ENCODE results near the gene CTAGE1.
"Not testable (repeated sequence)": the region's sequence is repeated elsewhere in the genome, so short reads cannot be mapped to it uniquely, and the experiment has no call there.

Gene CTAGE1

DNA sequence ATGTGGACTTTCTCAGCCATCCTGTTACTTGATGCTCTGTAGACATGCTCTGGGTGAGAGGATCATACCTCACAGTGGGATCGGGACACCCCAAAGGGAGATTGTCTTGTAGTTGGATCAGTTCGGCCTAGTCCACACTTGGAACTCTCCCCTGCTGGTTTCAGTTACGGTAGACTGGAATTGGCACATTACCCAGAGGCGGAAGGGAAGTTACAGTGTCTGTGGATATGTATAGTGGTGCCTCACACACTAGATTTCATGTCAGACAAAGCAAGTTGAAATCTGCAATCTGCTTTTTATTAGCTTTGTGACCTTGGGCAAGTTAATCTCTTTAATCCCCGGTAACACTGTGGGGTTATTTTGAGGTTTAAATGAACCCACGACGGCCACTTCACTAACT lies 16.2 kb upstream of the CTAGE1 start:
- DNase-seq: no peak

DNA sequence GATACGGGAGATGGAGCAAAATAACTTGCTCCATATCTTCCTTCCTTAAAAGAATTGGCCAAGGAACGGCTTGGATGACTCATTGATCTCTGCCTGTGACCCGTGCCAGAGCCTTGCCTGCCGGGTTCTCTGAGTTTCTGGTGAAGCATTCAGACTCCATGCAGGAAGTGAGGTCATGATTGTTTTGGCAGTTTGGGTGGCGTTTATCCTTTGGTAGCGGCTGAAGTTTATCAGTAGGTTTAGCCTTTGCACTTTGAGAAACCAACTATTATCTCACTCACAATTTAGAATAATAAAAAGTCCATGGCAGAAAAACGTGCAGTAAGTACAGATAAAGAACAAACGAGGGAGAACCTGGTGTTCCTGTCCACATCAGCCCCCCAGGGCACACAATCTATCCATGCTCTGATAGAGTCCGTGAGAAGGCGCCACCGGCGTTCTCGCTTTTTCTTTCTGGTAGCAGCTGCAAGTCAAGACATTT lies 15.0 kb upstream of the CTAGE1 start:
- no peak for DNase-seq

DNA sequence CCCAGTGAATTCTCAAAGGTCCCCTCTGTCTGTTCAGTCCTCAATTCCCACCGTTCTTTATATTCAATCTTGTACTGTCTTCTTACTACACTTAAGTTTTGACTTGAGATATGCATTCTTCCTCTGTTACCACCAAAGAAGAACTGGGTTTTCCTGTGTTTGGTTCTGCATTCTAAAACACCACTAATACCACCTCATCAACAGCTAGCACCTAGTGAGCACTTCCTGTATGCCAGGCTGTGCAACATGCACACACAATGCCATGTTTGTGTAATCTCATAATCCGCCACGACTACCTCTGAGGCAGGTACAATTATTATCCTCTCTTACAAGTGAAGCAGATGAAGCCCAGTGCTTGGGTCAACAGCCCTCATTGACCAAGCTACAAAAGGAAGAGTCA lies 11.8 kb upstream of the CTAGE1 start:
- no peak for DNase-seq

DNA sequence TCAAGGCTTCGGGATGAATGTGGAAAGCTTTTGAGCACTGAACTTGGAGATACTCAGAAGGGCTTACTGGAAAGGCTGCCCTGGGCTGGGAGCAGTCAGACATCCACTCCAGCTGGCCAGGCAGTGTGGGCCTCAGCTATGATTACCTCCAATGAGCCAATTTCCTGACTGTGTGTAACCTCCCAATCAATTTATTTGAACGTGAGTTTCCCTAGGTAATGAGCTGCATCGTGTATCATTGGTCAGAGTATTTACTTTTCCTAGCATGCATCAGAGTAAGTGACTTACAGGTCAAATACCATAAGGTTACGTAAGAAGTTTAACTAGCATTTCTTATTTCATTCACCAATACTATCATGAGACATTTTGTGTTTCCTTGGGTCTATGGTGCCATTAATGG lies 11.0 kb upstream of the CTAGE1 start:
- DNase-seq: no peak

DNA sequence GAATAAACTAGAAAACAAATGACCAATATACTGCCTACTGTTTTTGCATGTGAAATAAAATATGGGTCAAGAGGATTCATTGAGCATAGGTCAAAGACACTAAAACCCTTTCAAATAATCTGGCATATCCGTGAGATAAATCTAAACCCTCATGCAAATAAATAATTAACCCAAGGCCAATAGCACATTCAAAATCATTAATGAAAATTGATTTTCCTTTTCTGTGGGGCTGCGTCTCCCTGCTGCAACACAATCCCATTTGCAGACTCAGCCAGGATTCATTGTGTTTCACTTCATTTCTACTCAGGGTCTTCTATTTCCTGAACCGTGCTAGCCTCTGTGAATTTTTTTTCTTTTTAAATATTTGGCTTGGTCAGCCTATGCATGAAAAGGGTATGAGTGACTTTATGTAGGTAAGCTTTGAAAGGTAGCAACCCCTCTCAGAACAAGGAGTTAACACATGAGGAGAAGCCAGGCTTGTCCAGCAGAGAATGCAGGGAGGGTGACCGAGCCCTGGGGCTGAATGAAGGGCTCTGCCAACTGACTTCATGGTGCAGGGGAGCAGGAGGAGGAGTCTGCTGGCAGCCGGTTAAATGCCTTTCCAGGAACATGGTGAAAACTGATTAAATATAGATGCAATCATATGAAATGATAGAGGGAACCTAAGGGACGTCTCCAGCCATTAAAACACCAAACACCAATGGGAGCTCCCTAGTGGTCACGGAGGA lies 10.3 kb upstream of the CTAGE1 start:
- no peak for DNase-seq

DNA sequence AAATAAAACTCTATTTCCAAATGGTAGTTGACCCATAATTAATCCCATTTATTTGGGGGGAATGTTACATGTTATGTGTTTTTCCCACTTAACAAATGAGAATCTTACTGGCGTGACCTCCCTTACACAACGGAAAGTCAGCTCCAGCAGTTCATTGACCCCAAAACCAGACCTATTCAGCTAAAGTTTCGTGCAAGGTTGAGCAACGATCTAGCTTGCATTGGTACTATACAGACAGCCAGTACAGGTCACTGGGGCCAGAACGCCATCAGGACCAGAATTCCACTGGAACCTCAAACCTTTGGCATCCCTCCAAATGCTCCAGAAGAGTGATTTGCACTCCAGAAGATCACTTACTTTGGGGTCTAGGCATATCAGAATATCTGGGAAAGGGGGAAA lies 6.8 kb upstream of the CTAGE1 start:
- no peak for DNase-seq

DNA sequence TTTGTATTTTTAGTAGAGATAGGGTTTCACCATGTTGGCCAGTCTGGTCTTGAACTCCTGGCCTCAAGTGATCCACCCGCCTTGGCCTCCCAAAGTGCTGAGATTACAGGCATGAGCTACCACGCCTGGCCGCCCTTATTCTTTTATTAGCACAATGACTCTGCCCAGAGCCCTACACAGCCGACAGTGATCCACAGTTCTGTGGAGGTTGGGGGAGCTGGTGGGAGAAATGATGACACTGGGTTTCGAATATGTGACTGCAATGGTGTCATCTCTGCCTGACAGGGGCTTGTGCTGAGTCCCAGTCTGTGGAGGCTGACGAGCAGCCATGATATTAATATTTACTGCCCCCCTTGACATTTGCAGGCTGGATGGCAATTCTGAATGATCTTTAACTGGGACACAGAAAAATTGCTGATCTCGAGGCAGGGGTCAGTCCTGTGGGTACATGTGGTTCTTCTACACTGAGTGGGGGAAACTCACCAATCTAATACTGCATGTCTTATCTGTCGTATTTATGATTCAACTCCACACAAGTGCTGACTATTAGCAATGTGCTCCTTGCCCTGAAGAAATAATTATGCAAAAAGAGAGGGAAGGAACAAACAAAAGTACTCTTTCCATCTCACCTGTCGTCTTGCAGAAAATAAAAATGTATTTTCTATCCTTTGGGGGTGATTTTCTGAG lies 6.3 kb upstream of the CTAGE1 start:
- no peak for DNase-seq

DNA sequence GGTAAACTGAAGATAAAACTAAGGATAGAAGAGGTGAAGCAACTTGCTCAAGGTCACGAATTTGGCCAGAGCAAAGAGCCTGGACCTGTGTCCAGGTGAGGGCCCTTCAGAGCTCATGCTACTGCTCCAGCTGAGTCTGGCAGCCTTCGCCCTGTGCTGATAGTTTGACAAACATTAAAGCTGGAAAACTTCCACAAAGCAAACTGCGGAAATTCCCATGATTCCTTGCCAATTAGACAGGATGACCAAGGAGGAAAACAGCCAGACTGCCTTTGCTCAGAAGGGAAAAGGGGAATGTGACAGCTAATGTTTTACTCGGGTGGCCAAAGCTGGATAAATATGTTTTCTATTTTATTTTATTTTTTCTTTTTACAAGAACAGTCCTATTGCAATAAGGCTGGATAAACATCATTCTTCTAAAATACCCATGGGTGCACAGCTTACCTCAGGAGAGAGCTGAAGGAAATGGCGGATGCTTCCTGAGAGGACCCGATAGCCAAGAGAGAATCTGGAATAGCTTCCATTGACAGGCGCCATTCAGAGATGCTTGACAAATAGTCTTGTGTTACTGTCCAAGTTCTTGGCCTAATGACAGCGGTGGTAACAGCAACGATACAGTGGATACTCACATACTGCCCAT lies 5.3 kb upstream of the CTAGE1 start:
- no peak for DNase-seq

GRCh38 chr18:22420652-22421051 lies 2.9 kb upstream of the CTAGE1 start:
- no peak for DNase-seq

- DNase-seq: no peak
These were observed 5.4 kb downstream of the CTAGE1 start for GRCh38 chr18:22412176-22412911.

DNA sequence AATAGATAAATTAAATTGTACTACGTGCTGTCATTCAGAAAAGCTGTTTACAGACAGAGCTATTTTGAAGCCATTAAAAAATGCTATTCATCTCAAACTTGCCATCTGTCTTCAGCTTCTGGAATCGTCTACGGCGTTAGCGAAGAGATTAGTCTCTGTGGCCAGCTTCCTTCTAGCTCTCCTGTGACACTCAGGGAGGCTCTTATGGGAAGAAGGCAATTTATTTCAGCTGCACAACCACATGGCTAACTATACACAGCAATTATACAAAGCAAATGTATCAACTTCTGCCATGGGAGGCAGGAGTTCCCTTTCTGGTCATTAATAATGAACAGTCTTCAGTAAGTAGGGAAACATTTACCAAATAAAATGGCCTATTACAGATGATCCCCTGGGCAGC lies 6.3 kb downstream of the CTAGE1 start:
- no peak for DNase-seq

- DNase-seq: no peak
These were observed 7.6 kb downstream of the CTAGE1 start for GRCh38 chr18:22410126-22410525.

GRCh38 chr18:22409445-22409844 lies 8.3 kb downstream of the CTAGE1 start:
- no peak for DNase-seq

DNA sequence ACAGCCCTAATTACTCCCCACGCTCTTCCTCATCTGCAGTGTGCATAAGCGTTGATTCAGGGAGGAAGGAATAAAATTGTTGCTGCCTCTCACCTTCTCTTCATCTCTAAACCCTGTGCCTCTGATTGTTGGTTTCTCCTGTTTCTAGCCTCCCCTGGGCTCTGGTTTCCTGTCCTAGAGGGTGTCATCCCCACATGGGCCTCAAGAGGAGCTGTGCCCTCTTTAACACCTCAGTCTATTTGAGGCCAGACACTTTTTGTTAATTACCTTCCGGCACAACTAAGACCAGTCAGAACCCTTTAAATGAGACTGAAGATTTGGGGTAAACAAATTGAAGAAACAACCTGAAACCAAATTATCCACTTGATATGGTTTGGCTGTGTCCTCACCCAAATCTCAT lies 9.7 kb downstream of the CTAGE1 start:
- DNase-seq: no peak

DNA sequence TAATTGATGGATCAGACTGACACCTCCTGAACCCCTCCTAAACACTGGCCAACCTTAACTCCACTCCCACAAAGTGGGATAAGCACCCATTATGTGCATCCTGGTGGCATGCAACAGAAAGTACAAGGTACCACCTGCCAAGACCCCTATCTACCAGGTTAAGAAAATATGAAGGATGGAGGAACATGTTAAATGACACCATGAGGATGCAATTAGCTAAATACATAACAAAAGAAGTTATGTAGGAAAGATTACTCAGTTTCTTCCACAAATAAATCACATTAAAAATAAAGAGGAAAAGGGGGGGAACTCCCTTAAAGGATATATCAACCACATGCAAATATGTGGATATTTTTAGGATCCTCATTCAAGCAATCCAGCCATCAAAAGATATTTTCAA lies 12.6 kb downstream of the CTAGE1 start:
- no peak for DNase-seq

GRCh38 chr18:22403950-22404349 lies 13.8 kb downstream of the CTAGE1 start:
- DNase-seq: no peak

DNA sequence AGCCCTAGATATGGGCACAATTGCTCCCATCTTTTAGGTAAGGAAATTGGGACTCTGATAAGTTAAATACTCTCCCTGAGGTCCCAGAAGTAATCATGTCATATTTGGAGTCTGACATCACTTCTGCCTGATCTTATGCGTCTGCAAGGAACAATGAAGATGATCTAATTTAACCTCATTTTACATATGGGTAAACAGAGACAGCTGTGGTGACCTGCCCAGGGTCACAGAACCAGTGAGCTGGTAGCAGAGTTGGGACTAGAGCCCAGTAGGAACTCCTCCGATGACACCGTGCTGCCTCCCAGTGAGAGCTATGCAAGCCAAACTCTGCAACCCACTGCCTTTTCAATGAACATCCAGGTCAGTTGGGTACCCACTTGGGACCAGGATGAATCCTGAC lies 17.8 kb downstream of the CTAGE1 start:
- no peak for DNase-seq

GRCh38 chr18:22398464-22398863 lies 19.3 kb downstream of the CTAGE1 start:
- no peak for DNase-seq

DNA sequence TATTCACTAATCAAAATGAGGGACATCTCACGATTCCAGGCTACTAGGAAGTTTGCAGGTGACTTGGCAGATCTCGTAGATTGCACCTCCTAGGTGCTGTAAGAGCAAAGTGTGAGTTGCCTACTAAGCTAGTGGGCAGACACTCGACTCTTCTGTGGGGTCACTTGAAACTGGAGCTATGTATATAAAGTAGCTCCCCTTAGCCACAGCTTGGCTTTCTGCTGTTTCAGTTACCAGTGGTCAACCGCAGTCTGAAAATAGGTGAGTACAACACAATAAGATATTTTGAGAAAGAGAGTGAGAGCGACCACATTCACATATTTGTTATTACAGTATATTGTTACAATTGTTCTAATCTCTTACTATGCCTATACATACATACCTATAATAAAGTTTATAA lies 23.3 kb downstream of the CTAGE1 start:
- no peak for DNase-seq

DNA sequence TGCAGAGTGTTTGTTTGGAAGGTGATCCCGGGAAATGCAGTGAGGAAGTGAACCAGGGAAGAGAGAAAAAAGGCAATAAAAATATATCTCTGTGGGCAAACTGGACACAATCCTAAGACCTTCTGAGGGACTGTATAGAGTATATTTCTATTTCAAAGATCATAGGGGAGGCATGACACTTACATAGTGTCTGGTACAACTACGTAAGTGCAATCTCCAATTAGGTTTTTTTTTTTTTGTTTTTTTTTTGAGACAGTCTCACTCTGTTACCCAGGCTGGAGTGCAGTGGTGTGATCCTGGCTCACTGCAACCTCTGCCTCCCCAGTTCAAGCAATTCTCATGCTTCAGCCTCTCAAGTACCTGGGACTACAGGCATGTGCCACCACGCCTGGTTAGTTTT lies 24.6 kb downstream of the CTAGE1 start:
- not testable (repeated sequence) for DNase-seq

DNA sequence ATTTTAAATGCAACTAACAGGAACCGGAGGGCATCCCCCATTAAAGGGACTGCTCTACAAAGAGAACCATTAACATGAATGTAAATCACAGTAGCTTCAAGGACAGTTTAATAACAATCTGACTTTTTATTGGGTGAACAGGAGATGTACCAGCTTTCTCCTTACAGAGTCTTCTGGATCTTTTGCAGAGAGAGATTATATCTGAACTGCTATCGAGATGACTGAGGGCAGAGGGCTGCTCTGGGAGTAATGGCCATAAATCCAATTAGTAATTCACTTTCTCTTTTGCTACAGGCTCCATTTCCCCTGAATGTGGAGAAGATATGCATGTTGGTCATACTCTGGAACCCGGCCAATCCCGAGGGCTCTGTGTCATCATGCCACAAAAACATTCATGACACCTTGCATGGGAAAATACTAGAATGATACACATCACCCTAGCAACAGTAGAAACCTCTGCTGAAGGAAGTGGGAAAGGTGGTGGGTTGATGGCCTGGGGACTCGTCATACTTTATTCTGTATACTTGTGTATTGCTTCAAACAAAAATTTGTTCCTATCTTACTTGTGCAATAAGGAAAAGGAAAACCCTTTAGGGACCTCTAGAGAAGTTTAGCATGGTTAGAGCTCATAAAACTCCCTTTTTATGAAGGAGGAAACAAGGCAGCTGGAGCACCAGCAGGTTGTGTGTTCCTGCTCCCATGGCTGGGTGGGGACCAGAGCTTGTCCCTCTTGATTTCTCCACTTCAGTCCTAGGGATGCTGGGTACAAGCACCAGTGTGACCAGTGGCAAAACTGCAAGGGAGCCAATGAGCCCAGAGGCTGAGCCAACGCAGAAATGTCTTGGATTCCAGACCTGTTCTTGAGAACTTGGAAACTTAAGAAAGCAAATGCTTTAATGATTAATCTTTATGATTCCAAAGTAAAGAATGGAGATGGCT lies 26.0 kb downstream of the CTAGE1 start:
- no peak for DNase-seq

GRCh38 chr18:22387787-22388186 lies 29.9 kb downstream of the CTAGE1 start:
- no peak for DNase-seq
